CD14-positive monocyte (primary cell): ENCODE results near the gene DPF3. TPM values are rescaled to one million over a fixed set of nuclear protein-coding genes. Genes with fewer than 3 reads are reported as not detected.

Experiments
- DNase-seq, 3 donors: peaks; one replicate each; pipeline ENCODE4 v3.0.0-alpha.2; 2011 to 2022
- H2AFZ ChIP-seq: 2 replicates; pipeline ENCODE4 v1.6.0; 2012; ENCODE audit warnings: mild to moderate bottlenecking, low read depth, low read length, inconsistent platforms; ENCODE audit not compliant: insufficient read depth, poor library complexity, severe bottlenecking
- H3K27ac ChIP-seq, 2 donors: 1 replicate in 1 of 2; 2 replicates in 1 of 2; pipeline ENCODE4 v1.5.1; 2012 to 2013; ENCODE audit warnings: low read length in 2 of 2, control low read depth in 1 of 2, inconsistent platforms in 1 of 2, low read depth in 1 of 2, mild to moderate bottlenecking in 1 of 2
- H3K27me3 ChIP-seq, 2 donors: one replicate each; pipeline versions ENCODE4 v1.6.0 to v1.6.1; 2011 to 2013; ENCODE audit warnings: low read length in 2 of 2; ENCODE audit not compliant: control insufficient read depth in 2 of 2, insufficient read depth in 2 of 2
- H3K36me3 ChIP-seq, 2 donors: replicated peaks in 1 of 2; 1 replicate in 1 of 2; 2 replicates in 1 of 2; pipeline versions ENCODE4 v1.5.1 to v1.6.1; 2012 to 2013; ENCODE audit warnings: low read length in 2 of 2, control low read depth in 1 of 2, inconsistent platforms in 1 of 2, mild to moderate bottlenecking in 1 of 2; ENCODE audit not compliant: insufficient read depth in 2 of 2, control insufficient read depth in 1 of 2
- H3K4me1 ChIP-seq, 2 donors: 1 replicate in 1 of 2; 2 replicates in 1 of 2; pipeline versions ENCODE4 v1.5.1 to v1.6.1; 2012 to 2013; ENCODE audit warnings: low read length in 2 of 2, control low read depth in 1 of 2, inconsistent platforms in 1 of 2, mild to moderate bottlenecking in 1 of 2, moderate library complexity in 1 of 2; ENCODE audit not compliant: insufficient read depth in 2 of 2, control insufficient read depth in 1 of 2
- H3K4me2 ChIP-seq: replicated peaks from 2 replicates; pipeline ENCODE3; 2012; ENCODE audit warnings: low read length, moderate library complexity, mild to moderate bottlenecking; ENCODE audit not compliant: poor library complexity, severe bottlenecking; ENCODE audit errors: extremely low read depth
- H3K4me3 ChIP-seq, 3 experiments: fragments of 200-600 bp in 1 of 3; sonication (generic) in 1 of 3; replicated peaks in 1 of 3; 1 replicate in 2 of 3; 2 replicates in 1 of 3; pipeline ENCODE4 v1.5.1; 2011 to 2013; ENCODE audit warnings: low read length in 3 of 3, mild to moderate bottlenecking in 3 of 3, control low read depth in 2 of 3, low read depth in 2 of 3, inconsistent platforms in 1 of 3, moderate library complexity in 1 of 3
- H3K79me2 ChIP-seq: 2 replicates; pipeline ENCODE4 v1.6.0; 2012; ENCODE audit warnings: mild to moderate bottlenecking, control low read depth, inconsistent platforms, low read length, moderate library complexity; ENCODE audit not compliant: insufficient read depth
- H3K9ac ChIP-seq: 2 replicates; pipeline ENCODE4 v1.6.0; 2017; ENCODE audit warnings: low read length, mild to moderate bottlenecking; ENCODE audit not compliant: insufficient read depth, poor library complexity, severe bottlenecking
- H3K9me3 ChIP-seq, 2 donors: replicated peaks in 1 of 2; 1 replicate in 1 of 2; 2 replicates in 1 of 2; pipeline versions ENCODE4 v1.5.1 to v1.6.1; 2012 to 2013; ENCODE audit warnings: low read length in 2 of 2, control low read depth in 1 of 2; ENCODE audit not compliant: control insufficient read depth in 1 of 2, insufficient read depth in 1 of 2
- H4K20me1 ChIP-seq: 2 replicates; pipeline ENCODE4 v1.6.0; 2012; ENCODE audit warnings: mild to moderate bottlenecking, low read length, control low read depth, moderate library complexity; ENCODE audit not compliant: insufficient read depth
- H3K27ac Mint-ChIP-seq, 7 donors: one replicate each; pipeline ENCODE4 v1.8.0; 2020; ENCODE audit warnings: mild to moderate bottlenecking in 7 of 7, mixed read lengths in 7 of 7, moderate library complexity in 6 of 7, inconsistent platforms in 2 of 7
- H3K27me3 Mint-ChIP-seq, 3 donors: one replicate each; pipeline ENCODE4 v1.8.0; 2021 to 2022; ENCODE audit warnings: low read depth in 3 of 3, mild to moderate bottlenecking in 3 of 3, mixed read lengths in 3 of 3, moderate library complexity in 3 of 3, inconsistent platforms in 1 of 3
- H3K36me3 Mint-ChIP-seq, 2 donors: one replicate each; pipeline ENCODE4 v1.8.0; 2020; ENCODE audit warnings: mixed read lengths in 2 of 2, inconsistent platforms in 1 of 2, mild to moderate bottlenecking in 1 of 2
- H3K4me1 Mint-ChIP-seq: one replicate; pipeline ENCODE4 v1.8.0; 2020; ENCODE audit warnings: mild to moderate bottlenecking, mixed read lengths
- H3K4me3 Mint-ChIP-seq, 2 donors: one replicate each; pipeline ENCODE4 v1.8.0; 2020; ENCODE audit warnings: mild to moderate bottlenecking in 2 of 2, mixed read lengths in 2 of 2, moderate library complexity in 1 of 2
- H3K9me3 Mint-ChIP-seq, 7 donors: one replicate each; pipeline ENCODE4 v1.8.0; 2020 to 2022; ENCODE audit warnings: mixed read lengths in 7 of 7, mild to moderate bottlenecking in 6 of 7, moderate library complexity in 6 of 7, inconsistent platforms in 2 of 7
- CTCF ChIP-seq: fragments of 200-600 bp; IDR thresholded peaks from one replicate; pipeline ENCODE4 v1.8.0; 2022; ENCODE audit warnings: antibody characterized with exemption, mild to moderate bottlenecking
- WGBS: methylation state at CpG from one replicate; pipeline ENCODE4 v1.1.5; 2013; ENCODE audit warnings: missing lambda C conversion rate; ENCODE audit not compliant: insufficient coverage; 5-methylcytosine and 5-hydroxymethylcytosine counted together
- intact Hi-C, 2 donors: fragments of 100-400 bp; cut with micrococcal nuclease; formaldehyde crosslinking; loops; one replicate each; pipeline versions ENCODE4 v1.15.0 to v1.15.1; 2023
- polyA plus RNA-seq, 3 donors: library from polyadenylated mRNA; depleted of rRNA in 1 of 3; unstranded in 2 of 3; stranded (reverse) in 1 of 3; fragments of 300-500 nt in 2 of 3; fragments of >200 nt in 1 of 3; fragmentation: Illumina TruSeq in 2 of 3; gene quantifications; 1 replicate in 2 of 3; 2 replicates in 1 of 3; pipeline ENCODE4 v1.2.3, GENCODE V29; 2012 to 2021

DPF3 gene
- polyA plus RNA-seq, 3 donors, result 0.33 to 0.39 TPM; not detected in 1

GRCh38 chr14:72651081-72651480 is 242.8 kb downstream of the DPF3 start:
- H3K4me3 ChIP-seq, result no peak overlapping the region
- H3K27me3 Mint-ChIP-seq, result peaks cover 2 to 5% (median 4%) of the 10 kb centered on the region in 3 donors
- H3K9me3 ChIP-seq, result no peaks in the 10 kb centered on the region
- no peaks in the 10 kb centered on the region for H3K4me1 Mint-ChIP-seq
- 76% methylated on average over 4 of the region's 6 CpGs for WGBS
- no peak overlapping the region for H3K27ac Mint-ChIP-seq
- no peak overlapping the region for H3K4me2 ChIP-seq
- no peak overlapping the region for H3K27ac ChIP-seq
- no peak for TF ChIP-seq CTCF
- no peaks in the 10 kb centered on the region for H3K27me3 ChIP-seq
- no peaks in the 10 kb centered on the region for H4K20me1 ChIP-seq
- H3K9me3 Mint-ChIP-seq, result peaks cover 0 to 2% (median 0%) of the 10 kb centered on the region in 7 donors
- H3K4me3 Mint-ChIP-seq, result no peak overlapping the region
- H3K36me3 ChIP-seq, result no peaks in the 10 kb centered on the region
- H3K4me1 ChIP-seq, result no peaks in the 10 kb centered on the region
- intact Hi-C loops, result no loop called here
- H3K9ac ChIP-seq, result no peak overlapping the region
- H3K36me3 Mint-ChIP-seq, result no peaks in the 10 kb centered on the region
- no peaks in the 10 kb centered on the region for H3K79me2 ChIP-seq
- no peak overlapping the region for H2AFZ ChIP-seq
- DNase-seq, result no peak

- H2AFZ ChIP-seq, result no peak overlapping the region
Observed at GRCh38 chr14:72649603-72650227, 244.2 kb downstream of the DPF3 start.

More at GRCh38 chr14:72649603-72650227, 244.2 kb downstream of the DPF3 start:
- H3K27ac ChIP-seq, result no peak overlapping the region
- no peaks in the 10 kb centered on the region for H3K27me3 ChIP-seq
- intact Hi-C loops, result no loop called here
- H3K27ac Mint-ChIP-seq, result no peak overlapping the region
- H3K27me3 Mint-ChIP-seq, result peaks cover 5 to 7% (median 7%) of the 10 kb centered on the region in 3 donors
- H3K9me3 ChIP-seq, result no peaks in the 10 kb centered on the region
- no peak for TF ChIP-seq CTCF
- H3K4me3 ChIP-seq, result no peak overlapping the region
- no peaks in the 10 kb centered on the region for H3K36me3 ChIP-seq
- H3K4me1 ChIP-seq, result no peaks in the 10 kb centered on the region
- H3K4me2 ChIP-seq, result no peak overlapping the region
- H4K20me1 ChIP-seq, result no peaks in the 10 kb centered on the region
- no peak overlapping the region for H3K4me3 Mint-ChIP-seq
- H3K9me3 Mint-ChIP-seq, result peaks cover 0 to 3% (median 0%) of the 10 kb centered on the region in 7 donors
- no peak overlapping the region for H3K9ac ChIP-seq
- no peaks in the 10 kb centered on the region for H3K36me3 Mint-ChIP-seq
- 87% methylated on average over 7 of the region's 10 CpGs for WGBS
- no peaks in the 10 kb centered on the region for H3K79me2 ChIP-seq
- DNase-seq, result no peak
- no peaks in the 10 kb centered on the region for H3K4me1 Mint-ChIP-seq
